D721Med (cell line): ENCODE measurements around the gene ULK4.
"Not testable (repeated sequence)": the region's sequence is repeated elsewhere in the genome, so short reads cannot be mapped to it uniquely, and the experiment has no call there.

ENCODE experiments used
- DNase-seq: peaks from one replicate; pipeline ENCODE4 v3.0.0; 2011; ENCODE audit warnings: low spot score; ENCODE audit not compliant: insufficient read length
- FAIRE-seq: peaks from 2 replicates; lab custom pipeline; 2011; peaks lifted over from hg19 to GRCh38; lab: Jason Lieb, UNC
- CTCF ChIP-seq: IDR thresholded peaks from 2 replicates; pipeline ENCODE4 v1.5.1; 2012; ENCODE audit warnings: mild to moderate bottlenecking, control low read depth; ENCODE audit not compliant: insufficient read depth; ENCODE audit errors: missing control alignments

The ULK4 gene

DNA sequence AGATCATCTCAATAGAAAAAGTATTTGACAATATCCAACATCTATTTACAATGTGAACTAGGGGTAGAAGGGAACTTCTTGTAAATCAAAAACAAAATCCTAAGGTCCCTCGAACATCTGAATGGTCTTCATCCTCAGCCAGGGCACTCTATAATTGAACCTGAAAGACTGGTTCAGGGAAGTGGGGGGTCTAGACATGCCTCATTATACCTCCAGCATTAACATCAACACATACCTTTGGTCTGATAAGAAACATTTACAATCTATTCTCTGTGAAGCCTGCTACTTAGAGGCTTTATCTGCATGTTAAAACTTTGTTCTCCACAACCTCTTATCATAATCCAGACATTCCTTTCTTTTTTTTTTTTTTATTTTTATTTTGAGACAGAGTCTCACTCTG, 550.8 kb downstream of the ULK4 start:
- FAIRE-seq: no peak
- TF ChIP-seq CTCF: no peak
- no peak for DNase-seq

DNA sequence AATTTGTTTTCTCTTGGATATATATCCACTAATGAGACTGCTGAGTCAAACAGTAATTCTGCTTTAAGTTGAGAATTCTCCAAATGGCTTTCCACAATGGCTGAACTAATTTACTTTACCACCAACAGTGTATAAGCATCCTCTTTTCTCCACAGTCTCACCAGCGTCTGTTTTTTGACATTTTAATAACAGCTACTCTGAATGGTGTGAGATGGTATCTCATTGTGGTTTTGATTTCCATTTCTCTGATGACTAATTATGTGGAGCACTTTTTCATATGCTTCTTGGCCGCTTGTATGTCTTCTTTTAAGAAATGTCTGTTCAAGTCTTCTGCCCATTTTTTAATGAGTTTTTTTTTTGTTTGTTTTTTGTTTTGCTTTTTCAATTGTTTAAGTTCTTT, 556.4 kb downstream of the ULK4 start:
- DNase-seq (no peak), FAIRE-seq (no peak)
- no peak for TF ChIP-seq CTCF

DNA sequence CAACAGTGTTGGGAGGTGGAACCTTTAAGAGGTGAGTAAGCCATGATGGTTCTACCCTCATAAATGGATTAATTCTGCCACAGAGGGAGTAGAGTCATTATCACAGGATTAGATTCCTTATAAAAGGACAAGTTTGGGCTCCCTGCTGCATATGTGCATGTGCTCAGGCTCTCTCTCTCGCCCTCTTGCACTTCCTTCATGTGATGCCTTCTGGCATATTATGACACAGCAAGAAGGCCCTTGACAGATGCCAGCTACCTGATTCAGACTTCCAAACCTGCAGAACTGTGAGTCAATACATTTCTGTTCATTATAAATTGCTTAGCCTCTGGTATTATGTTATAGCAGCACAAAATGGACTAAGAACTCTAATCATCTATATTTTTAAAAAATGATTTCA, 557.3 kb downstream of the ULK4 start:
- FAIRE-seq (no peak), DNase-seq (no peak)
- no peak for TF ChIP-seq CTCF

- no peak for FAIRE-seq
- no peak for DNase-seq
- TF ChIP-seq CTCF: no peak
Measured at GRCh38 chr3:41394896-41395295, 567.0 kb downstream of the ULK4 start.

DNA sequence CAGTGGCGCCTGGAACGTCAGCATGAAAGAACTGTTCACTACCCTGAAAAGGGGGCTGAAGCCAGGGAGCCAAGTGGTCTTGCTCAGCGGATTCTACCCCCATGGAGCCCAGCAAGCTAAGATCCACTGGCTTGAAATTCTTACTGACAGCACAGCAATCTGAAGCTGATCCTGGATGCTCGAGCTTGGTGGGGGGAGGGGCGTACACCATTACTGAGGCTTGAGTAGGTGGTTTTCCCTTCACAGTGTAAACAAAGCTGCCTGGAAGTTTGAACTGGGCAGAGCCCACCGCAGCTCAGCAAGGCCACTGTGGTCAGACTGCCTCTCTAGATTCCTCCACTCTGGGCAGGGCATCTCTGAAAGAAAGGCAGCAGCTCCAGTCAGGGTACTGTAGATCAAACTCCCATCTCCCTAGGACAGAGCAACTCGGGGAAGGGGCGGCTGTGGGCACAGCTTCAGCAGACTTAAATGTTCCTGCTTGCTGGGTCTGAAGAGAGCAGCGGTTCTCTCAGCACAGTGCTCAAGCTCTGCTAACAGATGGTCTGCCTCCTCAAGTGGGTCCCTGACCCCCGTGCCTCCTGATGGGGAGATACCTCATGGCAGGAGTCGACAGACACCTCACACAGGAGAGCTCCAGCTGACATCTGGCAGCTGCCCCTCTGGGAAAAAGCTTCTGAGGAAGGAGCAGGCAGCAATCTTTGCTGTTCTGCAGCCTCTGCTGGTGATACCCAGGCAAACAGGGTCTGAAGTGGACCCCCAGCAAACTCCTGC, 591.0 kb downstream of the ULK4 start:
- not testable (repeated sequence) for DNase-seq, FAIRE-seq

- no peak for TF ChIP-seq CTCF
Measured at GRCh38 chr3:41370307-41370706, 591.6 kb downstream of the ULK4 start.

DNA sequence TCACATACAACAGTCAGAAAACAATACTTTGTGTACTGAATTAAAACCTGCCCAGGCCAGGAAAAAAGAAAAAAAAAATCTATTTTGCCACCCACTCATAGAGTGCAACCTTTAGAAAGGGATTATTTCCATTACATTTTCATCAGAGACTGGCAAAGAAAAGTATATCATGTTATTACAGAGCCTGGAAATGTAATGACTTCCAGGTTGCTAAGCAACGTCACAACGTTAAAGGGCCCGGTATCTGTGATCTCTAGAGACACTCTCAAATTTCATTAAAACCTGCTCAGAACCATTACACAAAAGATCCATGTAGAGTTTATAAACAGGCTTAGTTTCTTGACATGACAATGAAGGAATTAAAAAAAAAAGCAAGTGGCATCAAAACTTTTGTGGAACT, 592.1 kb downstream of the ULK4 start:
- FAIRE-seq (no peak), DNase-seq (no peak)
- no peak for TF ChIP-seq CTCF

More at GRCh38 chr3:41370307-41370706, 591.6 kb downstream of the ULK4 start:
- DNase-seq: no peak
- FAIRE-seq: no peak

DNA sequence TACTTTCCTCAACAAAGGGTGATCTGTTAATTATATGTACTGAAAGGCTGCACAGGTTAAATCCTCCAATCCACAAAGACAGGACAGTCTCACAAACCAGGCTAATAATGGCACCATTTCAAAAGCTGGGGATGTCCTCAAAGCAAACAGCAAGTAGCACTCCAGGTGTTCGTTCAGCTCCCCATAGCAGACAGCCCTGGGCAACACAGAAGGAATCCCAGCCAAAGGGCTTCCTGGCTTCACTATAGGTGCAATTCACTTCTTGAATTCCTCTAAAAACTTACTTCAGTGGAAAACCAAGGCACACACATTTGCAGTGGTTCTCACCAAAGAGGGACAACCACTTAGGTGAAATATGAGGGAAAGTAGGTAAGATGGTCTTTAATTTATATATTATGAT, 595.9 kb downstream of the ULK4 start:
- DNase-seq: no peak
- no peak for FAIRE-seq
- TF ChIP-seq CTCF: no peak
